HG03108 (cell line): ENCODE data around the gene HNRNPU.
"Not testable (repeated sequence)": the region's sequence is repeated elsewhere in the genome, so short reads cannot be mapped to it uniquely, and the experiment has no call there.

ENCODE experiments used
- ATAC-seq: cut with Tn5 transposase; IDR thresholded peaks from one replicate; pipeline ENCODE4 v1.9.1; 2021; ENCODE audit warnings: moderate library complexity; ENCODE audit not compliant: unreplicated experiment

Gene HNRNPU

DNA sequence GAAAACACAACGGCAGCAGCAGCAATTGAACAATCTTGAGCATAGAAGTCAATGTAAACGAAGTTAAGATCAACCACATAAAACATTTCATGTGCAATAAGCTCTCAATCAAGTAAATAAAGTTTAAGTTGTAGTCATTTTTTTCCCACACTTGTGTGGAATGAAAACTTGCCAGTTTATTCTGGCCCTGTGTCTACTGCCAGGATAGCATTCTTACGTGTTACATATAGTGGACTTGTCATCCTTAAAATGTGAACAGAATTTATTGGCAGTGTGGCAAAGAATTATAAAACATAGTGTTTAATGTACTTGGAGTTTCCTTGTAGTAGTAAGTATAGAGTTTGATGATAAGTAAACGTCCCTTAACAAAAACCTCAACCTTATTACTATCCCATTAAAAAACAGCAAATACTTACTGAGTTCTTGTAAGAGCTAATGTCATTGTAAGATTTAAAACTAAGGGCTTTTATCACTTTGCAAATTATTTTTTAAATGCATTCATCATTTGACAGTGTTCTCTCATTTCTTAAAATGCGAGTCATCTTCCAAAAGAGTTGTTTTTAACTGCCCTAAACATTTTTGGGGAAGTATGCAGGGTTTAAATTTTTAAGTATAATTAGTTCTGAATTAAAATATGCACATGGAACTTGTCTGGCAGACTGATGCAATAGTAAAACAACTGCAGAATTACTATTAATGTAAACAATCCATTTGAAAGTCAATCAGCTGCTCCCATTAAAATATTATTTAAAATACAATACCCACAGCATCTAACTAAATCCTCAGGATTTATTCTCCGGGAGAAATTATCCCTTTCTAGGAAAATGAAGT is 21.0 kb downstream of the HNRNPU start:
- ATAC-seq: no peak

DNA sequence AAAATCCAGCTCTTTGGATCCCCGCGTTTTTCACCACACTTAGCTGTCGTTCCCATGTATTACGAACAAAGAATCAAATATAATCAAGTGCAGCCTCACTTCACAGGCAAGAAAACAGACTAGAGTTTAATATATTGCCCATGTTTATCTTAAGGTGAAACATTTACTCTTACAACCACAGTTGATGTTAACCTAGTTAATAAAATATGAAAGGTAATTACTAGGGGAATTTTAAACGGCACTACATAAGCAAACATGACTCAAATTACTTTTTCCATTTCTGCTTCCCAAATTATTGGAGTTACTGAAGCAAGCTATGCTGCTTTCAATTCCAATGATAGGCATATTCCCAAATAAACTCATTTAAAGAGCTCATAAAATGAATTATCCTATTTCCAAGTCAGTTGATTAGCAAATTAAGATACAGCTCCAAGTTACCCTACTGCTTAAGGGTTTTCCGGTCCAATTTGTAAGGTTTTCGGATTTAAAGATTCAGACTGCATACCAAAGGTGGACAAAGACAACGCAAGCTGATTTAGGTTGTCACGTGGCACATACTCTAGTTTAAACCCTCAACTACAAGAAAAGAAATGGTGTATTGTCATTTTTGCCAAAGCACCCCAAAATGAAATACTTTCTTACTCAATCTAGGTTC is 22.9 kb downstream of the HNRNPU start:
- no peak for ATAC-seq

- ATAC-seq: no peak
Measured at GRCh38 chr1:244840219-244840794, 24.0 kb downstream of the HNRNPU start.

- ATAC-seq: no peak
Measured at GRCh38 chr1:244839656-244840055, 24.7 kb downstream of the HNRNPU start.

DNA sequence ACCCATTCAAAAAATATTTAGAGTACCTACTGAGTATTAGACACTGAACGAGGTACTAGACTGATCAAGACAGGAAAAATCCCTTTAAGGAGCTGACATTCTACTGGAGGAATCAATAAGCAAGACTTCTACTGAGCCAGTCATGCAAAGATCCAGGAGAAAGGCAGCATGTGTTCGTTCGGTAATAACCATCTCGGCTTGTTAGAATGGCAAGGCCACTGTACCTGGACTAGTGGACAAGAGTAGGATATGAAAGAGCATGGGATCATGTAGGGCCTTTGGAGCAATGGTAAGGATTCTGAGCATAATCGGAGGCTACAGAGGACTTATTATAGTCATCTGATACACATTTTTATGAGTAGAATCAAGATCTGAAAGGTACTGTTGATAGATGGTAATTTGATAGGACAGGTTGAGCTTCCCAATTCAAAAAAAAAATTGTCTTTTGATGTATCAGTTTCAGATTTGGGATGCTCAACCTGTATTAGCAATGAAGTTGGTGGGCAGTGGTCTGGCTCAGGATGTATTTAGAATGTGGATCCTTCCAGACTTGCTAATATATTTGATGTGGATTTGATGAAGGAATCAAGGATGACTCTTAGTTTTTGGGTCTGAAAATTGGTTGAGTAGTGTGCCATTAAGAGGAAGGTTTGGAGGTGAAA is 26.6 kb downstream of the HNRNPU start:
- no peak for ATAC-seq

DNA sequence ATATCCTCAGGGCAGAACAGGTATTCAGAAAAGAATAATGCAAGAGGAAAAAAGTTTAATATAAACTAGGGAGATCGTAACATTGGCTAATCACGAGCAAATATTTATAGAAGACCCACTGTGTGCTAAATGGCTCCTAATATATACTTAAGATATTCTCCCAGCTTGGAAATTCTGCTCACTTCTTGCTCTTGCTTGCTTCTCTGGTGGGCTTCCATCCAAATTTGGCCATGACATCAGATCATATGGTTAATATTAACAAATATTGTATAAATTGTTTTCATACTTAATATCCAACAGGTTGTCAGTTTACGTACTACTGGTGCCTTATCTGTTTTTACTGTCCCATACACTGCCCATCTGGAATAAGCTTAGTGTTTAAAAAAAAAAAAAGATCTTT is 27.8 kb downstream of the HNRNPU start:
- ATAC-seq: no peak

- ATAC-seq: no peak
Measured at GRCh38 chr1:244836135-244836521, 28.2 kb downstream of the HNRNPU start.

DNA sequence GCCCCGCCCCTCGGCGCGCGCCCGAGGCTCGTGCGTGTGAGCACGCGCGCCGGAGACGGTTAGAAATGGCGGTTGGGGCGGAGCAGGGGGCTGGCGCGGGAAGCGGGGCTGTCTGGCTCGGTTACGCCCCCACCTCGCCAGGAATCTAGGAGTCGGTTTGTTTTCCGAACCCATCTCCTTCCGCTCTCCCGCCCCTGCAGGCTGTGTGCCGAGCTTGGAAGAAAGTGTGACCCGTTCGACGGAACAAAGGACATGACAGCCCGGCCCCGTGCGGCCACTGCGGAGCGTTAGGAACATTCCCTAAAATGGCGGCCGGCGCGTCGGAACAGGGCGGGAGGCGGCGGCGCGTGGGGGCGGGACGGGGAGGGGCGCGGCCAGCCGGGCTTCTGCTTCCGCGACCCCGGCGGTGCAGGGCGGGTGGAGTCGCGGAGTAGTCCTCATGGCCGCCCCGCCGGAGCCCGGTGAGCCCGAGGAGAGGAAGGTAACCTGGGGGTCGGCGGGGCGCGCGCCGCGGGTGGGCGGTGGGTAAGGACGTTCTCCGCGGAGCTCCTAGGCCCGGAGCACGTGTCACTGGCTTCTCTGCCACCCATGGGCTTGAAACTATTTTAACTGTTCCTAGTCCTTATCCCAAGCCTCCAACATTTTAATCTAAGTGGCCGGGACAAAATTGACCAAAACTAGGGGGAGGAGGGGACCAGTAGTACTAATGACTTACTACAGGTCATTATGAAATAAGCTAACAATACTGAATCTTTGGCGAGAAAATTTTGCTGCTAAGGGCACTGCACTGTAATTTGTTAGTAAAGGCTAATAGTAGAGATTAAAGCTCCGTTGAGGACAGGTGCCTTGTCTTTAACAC is 28.8 kb downstream of the HNRNPU start, which contains the start of gene COX20:
Gene COX20 (plus strand): TSS at position 383 of the 859 bp plus-strand sequence. CDS start 57 bp downstream, at position 440.
- peak; percentile 53 for ATAC-seq

- ATAC-seq: peak; percentile 60
Measured at GRCh38 chr1:244834543-244835275, 29.6 kb downstream of the HNRNPU start.

GRCh38 chr1:244833734-244834542 is 30.4 kb downstream of the HNRNPU start:
- peak; percentile 11 for ATAC-seq

GRCh38 chr1:244833260-244833659 is 31.1 kb downstream of the HNRNPU start:
- not testable (repeated sequence) for ATAC-seq

- no peak for ATAC-seq
Measured at GRCh38 chr1:244830639-244831038, 33.7 kb downstream of the HNRNPU start.

GRCh38 chr1:244826712-244827111 is 37.6 kb downstream of the HNRNPU start:
- ATAC-seq: no peak

- no peak for ATAC-seq
Measured at GRCh38 chr1:244822878-244823277, 41.5 kb downstream of the HNRNPU start.

DNA sequence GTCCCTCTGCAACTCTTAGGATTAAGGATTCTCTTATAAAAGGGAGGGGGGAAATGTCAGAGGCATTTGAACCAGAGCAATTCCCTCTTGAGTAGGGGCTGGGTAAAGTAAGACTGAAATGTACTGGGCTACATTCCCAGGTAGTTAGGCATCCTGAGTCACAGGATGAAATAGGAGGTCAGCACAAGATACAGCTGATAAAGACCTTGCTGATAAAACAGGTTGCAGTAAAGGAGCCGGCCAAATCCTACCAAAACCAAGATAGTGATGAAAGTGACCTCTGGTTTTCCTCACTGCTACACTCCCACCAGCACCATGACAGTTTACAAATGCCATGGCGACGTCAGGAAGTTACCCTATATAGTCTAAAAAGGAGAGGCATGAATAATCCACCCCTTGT is 43.2 kb downstream of the HNRNPU start:
- ATAC-seq: no peak

DNA sequence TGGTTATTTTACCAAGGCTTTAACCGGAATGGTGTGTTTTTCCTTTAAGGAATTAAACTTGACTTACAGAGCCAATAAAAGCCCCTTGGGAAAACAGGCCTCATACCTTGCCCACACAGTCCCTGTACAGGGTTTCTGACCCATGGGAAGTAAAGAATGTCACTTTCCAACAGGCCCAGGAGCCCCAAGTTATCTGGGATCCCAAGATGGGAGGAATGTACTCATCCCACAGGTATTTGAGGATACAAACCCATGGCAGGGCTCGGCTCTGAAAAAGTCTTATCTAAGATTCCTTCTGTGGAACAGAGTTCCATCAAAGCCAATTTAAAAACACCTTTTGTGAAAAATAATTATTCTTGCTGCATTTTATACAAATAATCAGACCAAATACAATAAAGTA is 44.2 kb downstream of the HNRNPU start:
- ATAC-seq: no peak

DNA sequence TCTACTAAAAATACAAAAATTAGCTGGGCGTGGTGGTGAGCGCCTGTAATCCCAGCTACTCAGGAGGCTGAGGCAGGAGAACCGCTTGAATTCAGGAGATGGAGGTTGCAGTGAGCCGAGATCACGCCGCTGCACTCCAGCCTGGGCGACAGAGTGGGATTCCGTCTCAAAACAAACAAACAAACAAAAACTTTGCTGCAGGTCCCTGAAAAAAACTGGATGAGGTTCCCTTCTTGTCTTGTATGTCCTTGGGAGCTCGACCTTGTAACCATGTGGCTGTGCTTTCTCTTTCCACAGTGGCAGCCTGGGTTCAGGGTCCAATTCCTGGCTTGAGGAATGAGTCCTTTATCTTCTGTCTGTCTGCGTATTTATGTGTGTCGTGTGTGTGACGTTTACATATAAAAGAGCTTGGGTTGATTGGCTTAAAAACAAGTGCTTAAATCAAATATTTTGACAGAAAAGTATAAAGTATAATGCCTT is 46.9 kb downstream of the HNRNPU start:
- no peak for ATAC-seq

DNA sequence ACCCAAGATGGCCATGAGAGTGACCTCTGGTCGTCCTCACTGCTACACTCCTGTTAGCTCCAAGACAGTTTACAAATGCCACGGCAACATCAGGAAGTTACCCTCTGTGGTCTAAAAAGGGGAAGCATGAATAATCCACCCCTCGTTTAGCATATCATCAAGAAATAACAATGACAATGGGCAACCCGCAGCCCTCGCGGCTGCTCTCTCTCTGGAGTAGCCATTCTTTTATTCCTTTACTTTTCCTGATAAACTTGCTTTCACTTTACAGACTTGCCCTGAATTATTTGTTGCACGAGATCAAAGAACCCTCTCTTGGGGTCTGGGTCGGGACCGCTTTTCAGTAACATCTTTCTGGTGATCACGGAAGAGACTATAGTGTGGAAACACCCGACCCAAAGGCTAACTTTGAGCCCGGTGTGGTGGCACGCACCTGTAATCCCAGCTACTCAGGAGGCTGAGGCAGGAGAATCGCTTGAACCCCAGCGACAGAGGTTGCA is 48.7 kb downstream of the HNRNPU start:
- ATAC-seq: no peak

- no peak for ATAC-seq
Measured at GRCh38 chr1:244813327-244813726, 51.0 kb downstream of the HNRNPU start.
